Cerebellar nuclear complex (tissue), 1 donor: ENCODE results near the gene DIRAS1.
"Not testable (repeated sequence)": the region's sequence is repeated elsewhere in the genome, so short reads cannot be mapped to it uniquely, and the experiment has no call there.

Experiments used
- DNase-seq, 2 experiments: peaks; one replicate each; lab custom pipeline; 2025; lab: John Stamatoyannopoulos, UW

Gene DIRAS1

DNA sequence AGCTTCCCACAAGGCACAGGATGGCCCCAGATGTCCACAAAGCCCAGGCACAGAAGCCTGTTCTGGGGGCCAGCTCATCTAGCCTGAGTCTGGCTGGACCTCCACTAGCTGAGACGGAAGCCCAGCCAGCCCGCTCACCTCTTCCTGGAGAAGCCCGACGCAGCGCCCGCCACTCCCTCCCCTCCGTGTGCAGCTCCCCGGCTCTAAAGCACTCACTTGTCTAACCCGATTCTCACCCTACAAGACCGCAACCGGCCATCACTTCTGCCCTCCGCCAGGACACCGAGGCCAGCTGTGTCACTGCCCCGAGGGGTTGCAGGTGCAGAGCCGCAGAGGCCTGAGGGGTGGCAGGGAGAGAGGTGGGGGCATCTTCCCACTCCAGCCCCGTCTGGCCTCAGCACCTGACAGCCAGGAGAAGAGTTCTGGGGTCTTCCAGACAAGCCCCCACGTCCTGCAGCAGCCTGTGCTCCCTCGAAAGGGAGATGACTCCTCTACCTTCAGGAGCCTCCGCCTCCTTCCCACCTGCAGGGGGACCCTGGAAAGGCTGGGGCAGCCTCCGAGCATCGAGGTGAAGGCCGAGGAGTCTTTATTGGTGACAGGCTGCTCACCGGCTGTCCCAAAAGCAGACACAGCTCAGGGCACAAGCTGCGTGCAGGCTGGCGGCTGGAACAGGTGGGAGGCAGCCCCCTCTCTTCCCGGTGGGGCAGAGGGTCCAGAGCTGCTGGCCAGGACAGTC is 5.9 kb upstream of the DIRAS1 start:
- no peak for DNase-seq

DNA sequence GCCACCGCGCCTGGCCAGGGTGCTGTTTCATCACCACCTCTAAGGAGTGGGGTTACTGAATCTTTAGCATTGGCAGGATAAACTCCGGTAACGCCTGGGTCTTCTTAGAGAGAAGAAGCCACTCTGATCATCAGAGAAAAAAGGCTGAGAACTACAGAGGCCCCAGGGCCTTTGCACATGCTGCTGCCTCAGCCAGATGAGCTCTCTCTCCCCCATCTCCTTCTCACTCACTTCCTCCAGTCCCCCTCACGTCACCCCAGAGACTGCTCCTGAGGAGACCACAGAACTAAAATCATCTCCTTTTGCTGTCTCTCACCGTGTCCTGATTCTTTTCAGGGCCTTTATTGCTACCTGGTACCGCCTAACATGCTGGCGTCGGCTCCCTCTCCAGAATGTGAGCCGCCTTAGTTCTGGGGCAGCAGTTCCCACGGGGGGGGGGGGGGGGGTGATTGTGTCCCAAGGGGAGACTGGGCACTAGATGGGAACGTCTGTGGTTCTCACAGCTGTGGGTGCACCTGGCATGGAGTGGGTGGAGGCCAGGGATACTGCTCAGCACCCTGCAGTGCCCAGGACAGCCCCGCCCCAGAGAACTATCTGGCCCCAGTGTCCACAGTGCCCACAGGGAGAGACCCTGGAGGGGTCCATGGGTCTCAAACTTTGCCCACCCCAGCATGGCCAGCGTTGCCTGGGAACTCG is 5.1 kb upstream of the DIRAS1 start:
- no peak for DNase-seq

DNA sequence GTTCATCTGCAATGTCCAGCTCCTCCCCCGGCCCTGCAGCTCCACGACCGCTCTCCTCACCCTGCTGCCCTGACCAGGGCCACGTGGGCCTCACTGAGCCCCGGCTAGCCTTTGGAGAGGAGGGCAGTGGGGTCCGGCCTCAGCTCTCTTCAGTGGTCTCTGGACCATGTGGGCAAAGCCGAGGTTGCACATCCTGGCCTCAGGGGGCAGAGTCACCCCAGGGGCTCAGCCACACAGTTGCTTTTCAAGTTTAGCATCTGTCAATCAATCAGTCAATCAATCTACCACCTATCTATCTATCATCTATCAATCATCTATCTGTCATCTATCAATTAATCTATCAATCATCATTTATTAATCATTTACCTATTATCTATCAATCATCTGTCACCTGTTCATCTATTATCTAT is 3.0 kb upstream of the DIRAS1 start:
- no peak for DNase-seq

- DNase-seq, result no peak
These were observed 2.6 kb upstream of the DIRAS1 start for GRCh38 chr19:2723747-2724146.

DNA sequence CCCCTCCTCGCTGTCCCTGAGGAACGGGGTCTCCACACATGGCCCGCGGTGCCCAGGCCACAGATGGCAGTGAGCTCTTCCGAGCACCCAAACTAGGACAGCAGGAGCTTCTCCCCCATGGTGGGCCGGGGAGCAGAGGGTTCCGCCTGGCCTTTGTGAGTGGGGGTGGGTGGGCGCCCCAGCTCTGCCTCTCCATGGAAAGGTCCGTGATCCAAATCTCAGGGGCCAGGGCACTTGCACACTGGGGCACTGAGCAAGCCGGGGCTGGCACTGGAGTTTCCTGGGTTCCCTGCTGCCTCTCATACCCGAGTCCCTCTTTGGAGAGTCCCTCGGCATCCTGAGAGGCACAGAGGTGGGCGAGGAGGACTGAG is 2.2 kb upstream of the DIRAS1 start:
- no peak for DNase-seq

- peak in 1 of 2 experiments; percentile 55 for DNase-seq
These were observed 1.6 kb upstream of the DIRAS1 start for GRCh38 chr19:2722541-2723344.

DNA sequence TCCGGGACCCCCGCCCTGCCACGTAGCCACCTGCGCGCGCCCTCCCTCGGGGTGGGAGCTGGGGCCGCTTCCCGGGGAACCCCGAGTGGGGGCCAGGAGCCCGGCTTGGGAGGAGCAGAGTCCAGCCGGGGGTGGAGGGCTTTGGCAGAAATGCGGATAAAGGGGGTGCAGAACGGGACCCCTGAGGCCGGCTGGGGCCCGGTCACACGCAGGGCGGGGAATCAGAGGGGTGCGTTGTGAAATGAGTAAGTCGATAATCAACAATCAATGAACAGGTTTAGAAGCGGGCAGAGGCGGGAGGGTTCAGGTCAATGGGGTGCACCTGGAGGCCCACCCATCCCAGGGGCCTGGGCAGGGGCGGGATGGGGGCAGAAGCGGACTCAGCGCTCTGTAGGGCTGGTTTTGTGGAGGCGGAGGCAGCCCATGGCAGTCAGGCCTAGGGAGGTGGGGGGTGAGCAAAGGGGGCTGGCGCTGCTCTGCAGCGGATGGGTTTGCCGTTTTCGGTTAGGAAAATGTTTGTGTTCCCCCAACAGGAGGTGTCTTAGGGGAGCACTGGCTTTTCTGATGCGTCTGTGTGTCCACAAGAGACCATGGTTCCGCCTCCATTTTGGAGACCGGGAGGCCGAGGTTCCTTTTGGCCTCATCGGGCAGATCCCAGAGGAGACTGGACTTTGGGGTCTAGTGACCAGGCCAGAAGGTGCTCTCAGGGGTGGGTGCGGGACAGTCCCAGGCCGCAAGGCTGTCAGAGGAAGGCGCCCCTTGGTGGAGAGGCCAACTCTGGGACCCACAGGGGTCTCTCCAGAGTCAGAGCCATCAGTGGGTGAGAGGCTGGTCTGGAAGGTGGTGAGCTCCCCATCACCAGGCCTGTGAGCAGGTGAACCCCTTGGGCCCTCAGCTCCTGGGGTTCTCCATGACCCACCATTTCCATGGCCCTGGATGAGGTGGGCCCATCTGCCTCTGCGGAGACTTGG is 683 bp upstream of the DIRAS1 start:
- no peak for DNase-seq

- DNase-seq, result no peak
These were observed 1.0 kb downstream of the DIRAS1 start for GRCh38 chr19:2719920-2720776.

GRCh38 chr19:2719232-2719735 is 1.9 kb downstream of the DIRAS1 start:
- no peak for DNase-seq

DNA sequence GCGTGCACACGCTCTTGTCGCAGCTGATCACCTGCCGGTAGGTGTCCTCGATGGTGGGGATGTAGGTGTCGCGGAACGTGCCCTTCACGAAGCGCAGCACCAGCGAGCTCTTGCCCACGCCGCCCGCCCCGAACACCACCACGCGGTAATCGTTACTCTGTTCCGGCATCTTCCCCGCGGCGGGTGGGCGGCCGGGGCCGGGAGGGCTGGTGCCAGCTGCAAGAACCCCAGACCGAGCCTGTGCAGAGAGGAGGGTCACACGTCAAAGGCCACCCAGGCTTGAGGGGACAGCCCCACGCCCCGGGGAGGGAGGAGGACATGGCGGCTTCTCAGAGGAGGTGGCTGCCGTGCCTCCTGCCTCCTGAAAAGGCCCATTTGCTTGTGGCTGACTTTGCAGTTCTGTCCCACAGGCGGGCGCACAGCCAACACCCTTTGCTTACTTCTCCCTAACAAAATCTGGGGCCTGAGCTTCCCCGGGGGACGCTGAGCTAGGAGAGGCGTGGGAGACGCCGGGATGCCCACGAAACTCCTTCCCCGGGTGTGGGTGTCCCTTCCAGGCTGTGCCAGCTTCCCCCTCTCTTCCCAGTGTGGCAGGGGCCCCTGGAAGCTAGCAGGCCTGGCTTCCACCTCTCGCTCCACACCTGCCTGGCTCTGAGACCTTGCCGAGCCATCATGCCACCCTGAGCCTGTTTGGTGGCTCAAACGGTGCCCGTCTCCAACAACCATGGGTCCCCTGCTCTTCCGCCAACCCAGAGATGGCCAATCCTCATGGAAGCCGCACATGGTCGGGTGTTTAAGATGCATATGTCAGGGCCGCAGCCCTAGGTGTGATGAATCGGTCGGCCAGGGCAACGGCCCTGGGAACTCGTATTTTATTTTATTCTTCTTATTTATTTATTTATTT is 3.3 kb downstream of the DIRAS1 start:
- no peak for DNase-seq

DNA sequence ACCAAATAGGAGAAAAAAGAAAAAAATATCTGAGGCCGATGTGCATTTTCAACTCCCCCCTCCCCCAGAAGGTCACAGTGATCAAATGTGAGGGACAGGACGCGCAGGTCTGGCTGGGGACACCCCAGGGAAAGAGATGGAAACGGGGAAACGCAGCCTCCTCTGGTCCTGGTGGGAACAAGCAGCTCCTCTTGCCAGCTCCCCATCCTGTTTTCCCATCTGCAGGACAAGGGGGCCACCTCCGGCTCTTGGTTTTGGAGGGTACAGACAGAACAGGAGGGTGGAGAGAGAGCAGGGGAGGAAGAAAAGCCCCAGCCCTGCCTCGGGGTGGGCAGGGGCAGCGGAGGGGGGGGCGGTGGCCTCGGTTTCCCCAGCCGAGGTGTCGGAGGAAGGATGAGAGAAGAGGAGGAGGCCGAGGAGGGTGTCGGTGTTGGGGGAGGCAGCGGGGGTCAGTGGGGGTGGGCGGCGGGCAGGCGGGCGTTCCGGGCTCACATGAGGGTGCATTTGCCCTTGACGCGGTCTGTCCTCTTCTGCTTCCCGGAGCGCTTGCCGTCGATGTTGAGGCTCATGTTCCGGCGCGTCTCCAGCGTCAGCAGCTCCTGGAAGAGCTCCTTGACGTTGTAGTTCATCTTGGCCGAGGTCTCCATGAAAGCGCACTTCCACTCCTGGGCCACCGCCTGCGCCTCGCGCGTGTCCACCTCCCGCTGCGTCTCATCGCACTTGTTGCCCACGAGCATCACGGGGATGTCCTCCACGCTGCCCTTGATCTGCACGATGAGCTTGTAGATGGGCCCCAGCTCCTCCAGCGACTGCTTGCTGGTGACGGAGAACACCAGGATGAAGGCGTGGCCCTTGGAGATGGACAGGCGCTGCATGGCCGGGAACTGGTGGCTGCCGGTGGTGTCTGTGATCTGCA is 4.2 kb downstream of the DIRAS1 start:
- DNase-seq, result no peak

GRCh38 chr19:2716275-2716650 is 4.9 kb downstream of the DIRAS1 start:
- DNase-seq, result no peak

- no peak for DNase-seq
These were observed 5.5 kb downstream of the DIRAS1 start for GRCh38 chr19:2715470-2716274.

GRCh38 chr19:2714531-2715269 is 6.5 kb downstream of the DIRAS1 start:
- no peak for DNase-seq

DNA sequence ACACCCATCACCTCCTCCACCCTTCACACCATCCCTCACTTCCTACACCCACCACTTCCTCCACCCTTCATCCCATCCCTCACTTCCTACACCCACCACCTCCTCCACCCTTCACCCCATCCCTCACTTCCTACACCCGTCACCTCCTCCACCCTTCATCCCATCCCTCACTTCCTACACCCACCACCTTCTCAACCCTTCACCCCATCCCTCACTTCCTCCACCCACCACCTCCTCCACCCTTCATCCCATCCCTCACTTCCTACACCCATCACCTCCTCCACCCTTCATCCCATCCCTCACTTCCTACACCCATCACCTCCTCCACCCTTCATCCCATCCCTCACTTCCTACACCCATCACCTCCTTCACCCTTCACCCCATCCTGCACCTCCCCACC is 7.1 kb downstream of the DIRAS1 start:
- not testable (repeated sequence) for DNase-seq

GRCh38 chr19:2713170-2713569 is 8.0 kb downstream of the DIRAS1 start:
- DNase-seq, result not testable (repeated sequence)

- DNase-seq, result no peak
These were observed 9.3 kb downstream of the DIRAS1 start for GRCh38 chr19:2711875-2712205.
